HCT116 (cell line): Measurements from ENCODE around the gene HAPSTR1. TPM values are rescaled to one million over a fixed set of nuclear protein-coding genes. Genes with fewer than 3 reads are reported as not detected.

Source experiments
- ATAC-seq: fragments of 200-7000 bp; cut with Tn5 transposase; 2 replicates; pipeline ENCODE4 v1.9.1; 2020; ENCODE audit warnings: mild to moderate bottlenecking, moderate library complexity
- Bru-seq: library from RNA; stranded (reverse); fragments of 400-500 nt; gene quantifications from one replicate; lab custom pipeline; 2021; lab: Mats Ljungman, UMichigan
- BruChase-seq, 2 experiments: library from RNA; stranded (reverse); fragments of 400-500 nt; gene quantifications; one replicate each; lab custom pipeline; 2021; lab: Mats Ljungman, UMichigan
- BruUV-seq: library from RNA; stranded (reverse); fragments of 400-500 nt; replicated peaks from 2 replicates; lab custom pipeline; 2021; lab: Mats Ljungman, UMichigan
- CTCF ChIA-PET: fragments of 300-600 bp; sonication (Branson Sonifier 250); formaldehyde crosslinking; loops from one replicate; lab custom pipeline; 2021; ENCODE audit warnings: antibody characterized with exemption; lab: Charles Lee
- POLR2A ChIA-PET: fragments of 300-600, 350-600 bp; sonication (Branson Sonifier 250); formaldehyde crosslinking; loops from one replicate; lab custom pipeline; 2021; ENCODE audit warnings: antibody characterized with exemption; lab: Charles Lee
- RAD21 ChIA-PET, 2 experiments: fragments of 300-600 bp; sonication (Branson Sonifier 250); formaldehyde crosslinking; loops; one replicate each; lab custom pipeline; 2023; ENCODE audit warnings: low total read pairs in 2 of 2; ENCODE audit not compliant: uncharacterized antibody in 2 of 2, unreplicated experiment in 2 of 2, low non-redundant PET in 1 of 2; lab: Charles Lee
- DNase-seq: peaks from one replicate; pipeline ENCODE4 v3.0.0-alpha.2; 2010; ENCODE audit warnings: low read depth, low spot score
- H2AFZ ChIP-seq: fragments of 200-600 bp; shearing (Covaris generic), sonication (generic); 2 replicates; pipeline ENCODE4 v1.6.1; 2017; ENCODE audit warnings: low read depth, mixed run types, mixed read lengths, antibody characterized with exemption, low read length; ENCODE audit not compliant: poor library complexity, severe bottlenecking
- H3K27ac ChIP-seq: 2 replicates; pipeline ENCODE4 v1.5.1; 2012; ENCODE audit warnings: low read depth, low read length
- H3K27me3 ChIP-seq: fragments of 200-600 bp; sonication (generic); 2 replicates; pipeline ENCODE4 v1.6.1; 2016; ENCODE audit warnings: mixed run types, low read length, mixed read lengths; ENCODE audit not compliant: insufficient read depth
- H3K36me3 ChIP-seq, 2 experiments: fragments of 200-500 bp in 1 of 2; fragments of 200-600 bp in 1 of 2; sonication (Bioruptor generic) in 1 of 2; sonication (generic) in 1 of 2; 2 replicates each; pipeline versions ENCODE4 v1.5.1 to v1.6.1; 2014 to 2016; ENCODE audit warnings: low read length in 2 of 2, inconsistent platforms in 1 of 2, mixed read lengths in 1 of 2, mixed run types in 1 of 2; ENCODE audit not compliant: insufficient read depth in 2 of 2, control insufficient read depth in 1 of 2
- H3K4me1 ChIP-seq, 2 experiments: fragments of 200-600 bp in 1 of 2; sonication (generic) in 1 of 2; 2 replicates each; pipeline versions ENCODE4 v1.5.1 to v1.6.1; 2012 to 2017; ENCODE audit warnings: low read length in 2 of 2, inconsistent platforms in 1 of 2, mild to moderate bottlenecking in 1 of 2, mixed read lengths in 1 of 2, mixed run types in 1 of 2, moderate library complexity in 1 of 2; ENCODE audit not compliant: insufficient read depth in 2 of 2, control insufficient read depth in 1 of 2
- H3K4me2 ChIP-seq: fragments of 200-600 bp; sonication (generic); 2 replicates; pipeline ENCODE4 v1.6.1; 2017; ENCODE audit warnings: mixed run types, low read length, mixed read lengths
- H3K4me3 ChIP-seq, 2 experiments: fragments of 200-600 bp in 1 of 2; sonication (generic) in 1 of 2; replicated peaks in 1 of 2; 2 replicates each; pipeline ENCODE4 v1.5.1; 2011 to 2016; ENCODE audit warnings: low read length in 2 of 2, control low read depth in 1 of 2, low read depth in 1 of 2, mild to moderate bottlenecking in 1 of 2, mixed read lengths in 1 of 2, mixed run types in 1 of 2
- H3K79me2 ChIP-seq: fragments of 200-600 bp; sonication (generic); 2 replicates; pipeline ENCODE4 v1.6.1; 2017; ENCODE audit warnings: mild to moderate bottlenecking, mixed run types, low read length, moderate library complexity, mixed read lengths; ENCODE audit not compliant: insufficient read depth
- H3K9ac ChIP-seq: fragments of 200-600 bp; sonication (generic); 2 replicates; pipeline ENCODE4 v1.6.1; 2016; ENCODE audit warnings: low read length, mixed read lengths
- H3K9me2 ChIP-seq: fragments of 200-600 bp; sonication (generic), shearing (Covaris generic); 2 replicates; pipeline ENCODE4 v1.6.1; 2017; ENCODE audit warnings: mixed run types, mild to moderate bottlenecking, moderate library complexity; ENCODE audit not compliant: insufficient read depth
- H3K9me3 ChIP-seq, 2 experiments: fragments of 200-500 bp in 1 of 2; fragments of 200-600 bp in 1 of 2; sonication (Bioruptor generic) in 1 of 2; sonication (generic) in 1 of 2; 2 replicates each; pipeline ENCODE4 v1.6.1; 2014 to 2017; ENCODE audit warnings: low read length in 2 of 2, mixed read lengths in 2 of 2, inconsistent platforms in 1 of 2, low read depth in 1 of 2, mild to moderate bottlenecking in 1 of 2, mixed run types in 1 of 2, moderate library complexity in 1 of 2; ENCODE audit not compliant: control insufficient read depth in 1 of 2, insufficient read depth in 1 of 2
- H4K20me1 ChIP-seq: fragments of 200-600 bp; sonication (generic), shearing (Covaris generic); 2 replicates; pipeline ENCODE4 v1.6.1; 2017; ENCODE audit warnings: mixed run types, mild to moderate bottlenecking, moderate library complexity; ENCODE audit not compliant: insufficient read depth
- CTCF ChIP-seq, 3 experiments: fragments of 200-600 bp in 1 of 3; sonication (generic) in 1 of 3; IDR thresholded peaks in 2 of 3; conservative IDR thresholded peaks in 1 of 3; 2 replicates each; pipeline ENCODE4 v1.5.1; 2012 to 2017; ENCODE audit warnings: low read depth in 2 of 3, low read length in 2 of 3, antibody characterized with exemption in 1 of 3, borderline replicate concordance in 1 of 3, control low read depth in 1 of 3, mild to moderate bottlenecking in 1 of 3, mixed read lengths in 1 of 3, mixed run types in 1 of 3, moderate library complexity in 1 of 3; ENCODE audit not compliant: insufficient read depth in 1 of 3
- ELF1 ChIP-seq: IDR thresholded peaks from 2 replicates; pipeline ENCODE4 v1.6.1; 2012; ENCODE audit warnings: low read depth, borderline replicate concordance
- FOSL1 ChIP-seq: IDR thresholded peaks from 2 replicates; pipeline ENCODE4 v1.6.1; 2012; ENCODE audit warnings: low read depth
- JUND ChIP-seq: IDR thresholded peaks from 2 replicates; pipeline ENCODE4 v1.6.1; 2012
- MAX ChIP-seq: IDR thresholded peaks from 2 replicates; pipeline ENCODE4 v1.6.1; 2012
- POLR2A ChIP-seq: IDR thresholded peaks from 2 replicates; pipeline ENCODE4 v1.7.0; 2011; ENCODE audit warnings: borderline replicate concordance; ENCODE audit not compliant: insufficient read depth, insufficient read length; ENCODE audit errors: extremely low read depth
- REST ChIP-seq: IDR thresholded peaks from 2 replicates; pipeline ENCODE4 v1.6.1; 2012; ENCODE audit warnings: low read depth
- SIN3A ChIP-seq: IDR thresholded peaks from 2 replicates; pipeline ENCODE4 v1.6.1; 2012; ENCODE audit warnings: low read depth
- SP1 ChIP-seq: IDR thresholded peaks from 2 replicates; pipeline ENCODE4 v1.6.1; 2012; ENCODE audit warnings: low read depth
- TCF7L2 ChIP-seq: IDR thresholded peaks from 2 replicates; pipeline ENCODE4 v1.7.0; 2011; ENCODE audit warnings: borderline replicate concordance, inconsistent platforms; ENCODE audit not compliant: insufficient read depth, insufficient read length; ENCODE audit errors: extremely low read depth
- YY1 ChIP-seq: IDR thresholded peaks from 2 replicates; pipeline ENCODE4 v1.6.1; 2011; ENCODE audit warnings: low read length, low read depth, moderate library complexity, mild to moderate bottlenecking; ENCODE audit not compliant: insufficient replicate concordance; ENCODE audit errors: extremely low read depth
- ZBTB33 ChIP-seq: IDR thresholded peaks from 2 replicates; pipeline ENCODE4 v1.6.1; 2011; ENCODE audit warnings: mild to moderate bottlenecking, low read length, moderate library complexity; ENCODE audit not compliant: insufficient replicate concordance; ENCODE audit errors: extremely low read depth
- ZFX ChIP-seq: fragments of 450-650 bp; IDR thresholded peaks from 2 replicates; pipeline ENCODE4 v1.6.1; 2017
- ZNF274 ChIP-seq: fragments of 200-500 bp; sonication (Bioruptor generic); IDR thresholded peaks from 2 replicates; pipeline ENCODE4 v1.6.1; 2014; ENCODE audit warnings: mild to moderate bottlenecking, low read depth, low read length, inconsistent platforms
- intact Hi-C: fragments of 100-400 bp; cut with micrococcal nuclease; formaldehyde crosslinking; loops from 2 replicates; pipeline ENCODE4 v1.10.0; 2022
- long read RNA-seq: library from polyadenylated mRNA; unstranded; transcript quantifications from one replicate; pipeline ENCODE4 v2.0.0, GENCODE V29; 2021; ENCODE audit not compliant: unreplicated experiment
- polyA plus RNA-seq: library from polyadenylated mRNA; unstranded; fragments of >200 nt; gene quantifications from 2 replicates; pipeline ENCODE4 v1.2.1, GENCODE V29; 2012; ENCODE audit warnings: missing spikeins
- total RNA-seq: library from RNA; stranded (reverse); gene quantifications from one replicate; pipeline ENCODE4 v1.2.1, GENCODE V29; 2021; ENCODE audit not compliant: unreplicated experiment

The HAPSTR1 gene
- total RNA-seq (54.9 TPM), Bru-seq, nascent RNA (percentile 98 among the genes with signal in this experiment), BruChase-seq, experiment 1, labeled RNA remaining after a 6-hour chase (percentile 98 among the genes with signal in this experiment), BruChase-seq, experiment 2, labeled RNA remaining after a 2-hour chase (percentile 99 among the genes with signal in this experiment)
- polyA plus RNA-seq = 17.2 and 22.8 TPM in 2 replicates
- long read RNA-seq, full-length matches to known transcripts = 119 of 130 reads
- long read RNA-seq, partial matches to known transcripts = 2 of 130 reads
- long read RNA-seq, other reads (novel, unspliced or antisense) = 9 of 130 reads

- H3K27ac ChIP-seq = peak within 1 kb of the TSS; percentile 91
- TF ChIP-seq FOSL1 = no peak
- TF ChIP-seq MAX = peak; percentile 74; the same call in 1 of the 2 replicates
- TF ChIP-seq JUND = no peak; the same call in 1 of the 2 replicates
- TF ChIP-seq ZBTB33 = no peak
- TF ChIP-seq SIN3A = peak; percentile 83; the same call in 1 of the 2 replicates
- peak; percentile 99 for TF ChIP-seq SP1
- TF ChIP-seq YY1 = peak; percentile 56
- TF ChIP-seq POLR2A = peak; percentile 94
- no peak for TF ChIP-seq ZFX
- no peak; the same call in 1 of the 2 replicates for TF ChIP-seq ELF1
- TF ChIP-seq CTCF (IDR thresholded peaks at IDR 0.05 in 2 of 3, conservative IDR thresholded peaks at IDR 0.05 in 1 of 3; ENCODE audit: borderline replicate concordance in 1 of 3, insufficient read depth in 1 of 3, low read depth in 2 of 3, low read length in 2 of 3) = no peak
- peak; percentile 16 for TF ChIP-seq TCF7L2
- TF ChIP-seq ZNF274 = no peak
- TF ChIP-seq REST = no peak
Measured at GRCh38 chr16:9090960-9091866, at the start of gene HAPSTR1. HAPSTR1 (plus strand) TSS chr16:9091644; CDS start chr16:9092045, 401 bp downstream.

More at GRCh38 chr16:9090960-9091866, at the start of gene HAPSTR1:
- H3K36me3 ChIP-seq = peaks cover 13 to 26% of the 10 kb centered on the region in 2 experiments; a peak in 3 of 4 replicates
- H3K9ac ChIP-seq = peak within 1 kb of the TSS; percentile 94
- peaks cover 29 to 64% of the 10 kb centered on the region in 2 experiments for H3K4me1 ChIP-seq
- H3K9me2 ChIP-seq = no peaks in the 10 kb centered on the region
- ChIA-PET RAD21 (interaction anchor here in 1 of 2 experiments (0.7 to 0.9 kb wide), 3 partner anchors 12 to 44 kb away, joined by 3 to 7 read pairs (median 4); no protein-coding TSS in a partner anchor), CTCF (interaction anchor here (0.8 to 1.4 kb wide), 4 partner anchors 12 to 82 kb away, joined by 3 to 5 read pairs (median 4); no protein-coding TSS in a partner anchor), POLR2A (interaction anchor here (0.5 to 7.7 kb wide), 27 partner anchors 10 to 1421 kb away, joined by 3 to 183 read pairs (median 4); no protein-coding TSS in a partner anchor)
- H2AFZ ChIP-seq = no peak within 1 kb of the TSS
- H3K9me3 ChIP-seq = no peaks in the 10 kb centered on the region
- peak within 1 kb of the TSS; percentile 66 to 92 for H3K4me3 ChIP-seq
- ATAC-seq = peak; percentile 93
- no peaks in the 10 kb centered on the region for H3K27me3 ChIP-seq
- BruUV-seq = no TSS peak
- H4K20me1 ChIP-seq = peaks cover 28% of the 10 kb centered on the region; the same call in 1 of the 2 replicates
- H3K4me2 ChIP-seq = peak within 1 kb of the TSS; percentile 89
- peaks cover 46% of the 10 kb centered on the region for H3K79me2 ChIP-seq
- peak; percentile 100 for DNase-seq
- intact Hi-C loops = loop anchor here (1.0 kb wide), 1 partner anchor 12 kb away; no protein-coding TSS in a partner anchor
